Measurements from ENCODE around the gene EEF1A1. TPM values are rescaled to one million over a fixed set of nuclear protein-coding genes. Genes with fewer than 3 reads are reported as not detected.

EEF1A1 gene
- total and polyA plus RNA-seq, 9 donors, result 15,578 to 19,769 (median 16,968) TPM

GRCh38 chr6:73565767-73566485 is 45.1 kb upstream of the EEF1A1 start:
- Histone ChIP-seq H3K4me3 (no peak overlapping the region), H3K4me1 (ENCODE audit: insufficient read depth) (no peaks in the 10 kb centered on the region), H3K36me3 (no peaks in the 10 kb centered on the region), H3K27ac (no peak overlapping the region), H3K27me3 (no peaks in the 10 kb centered on the region), H3K9me3 (no peaks in the 10 kb centered on the region)
- 93 to 95% (median 95%) methylated on average over 11 of the region's 11 CpGs for WGBS, 3 donors
- TF ChIP-seq EP300 (IDR thresholded peaks at IDR 0.05) (no peak), POLR2A (IDR thresholded peaks at IDR 0.05) (no peak)
- TF ChIP-seq, protein P1, sequence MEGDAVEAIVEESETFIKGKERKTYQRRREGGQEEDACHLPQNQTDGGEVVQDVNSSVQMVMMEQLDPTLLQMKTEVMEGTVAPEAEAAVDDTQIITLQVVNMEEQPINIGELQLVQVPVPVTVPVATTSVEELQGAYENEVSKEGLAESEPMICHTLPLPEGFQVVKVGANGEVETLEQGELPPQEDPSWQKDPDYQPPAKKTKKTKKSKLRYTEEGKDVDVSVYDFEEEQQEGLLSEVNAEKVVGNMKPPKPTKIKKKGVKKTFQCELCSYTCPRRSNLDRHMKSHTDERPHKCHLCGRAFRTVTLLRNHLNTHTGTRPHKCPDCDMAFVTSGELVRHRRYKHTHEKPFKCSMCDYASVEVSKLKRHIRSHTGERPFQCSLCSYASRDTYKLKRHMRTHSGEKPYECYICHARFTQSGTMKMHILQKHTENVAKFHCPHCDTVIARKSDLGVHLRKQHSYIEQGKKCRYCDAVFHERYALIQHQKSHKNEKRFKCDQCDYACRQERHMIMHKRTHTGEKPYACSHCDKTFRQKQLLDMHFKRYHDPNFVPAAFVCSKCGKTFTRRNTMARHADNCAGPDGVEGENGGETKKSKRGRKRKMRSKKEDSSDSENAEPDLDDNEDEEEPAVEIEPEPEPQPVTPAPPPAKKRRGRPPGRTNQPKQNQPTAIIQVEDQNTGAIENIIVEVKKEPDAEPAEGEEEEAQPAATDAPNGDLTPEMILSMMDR (IDR thresholded peaks at IDR 0.05), result no peak
- no peak for DNase-seq
- intact Hi-C loops (cut with DNase I), result no loop called here

- intact Hi-C loops (cut with DNase I), result no loop called here
- TF ChIP-seq POLR2A (IDR thresholded peaks at IDR 0.05) (no peak), EP300 (IDR thresholded peaks at IDR 0.05) (no peak)
- TF ChIP-seq, protein P1 (IDR thresholded peaks at IDR 0.05), result no peak
- H3K36me3 ChIP-seq, result no peaks in the 10 kb centered on the region
- no peaks in the 10 kb centered on the region for H3K9me3 ChIP-seq
- no peak overlapping the region for H3K4me3 ChIP-seq
- WGBS, 3 donors, result 91 to 92% (median 92%) methylated on average over 17 of the region's 17 CpGs
- H3K27me3 ChIP-seq, result no peaks in the 10 kb centered on the region
- no peak overlapping the region for H3K27ac ChIP-seq
- H3K4me1 ChIP-seq (ENCODE audit: insufficient read depth), result no peaks in the 10 kb centered on the region
- no peak for DNase-seq
Measured at GRCh38 chr6:73564578-73565345, 43.9 kb upstream of the EEF1A1 start.

- Histone ChIP-seq H3K9me3 (no peaks in the 10 kb centered on the region), H3K27ac (no peak overlapping the region), H3K36me3 (no peaks in the 10 kb centered on the region), H3K4me3 (no peak overlapping the region), H3K27me3 (no peaks in the 10 kb centered on the region), H3K4me1 (ENCODE audit: insufficient read depth) (peaks cover 1% of the 10 kb centered on the region)
- TF ChIP-seq POLR2A (IDR thresholded peaks at IDR 0.05) (no peak), EP300 (IDR thresholded peaks at IDR 0.05) (no peak)
- TF ChIP-seq, protein P1 (IDR thresholded peaks at IDR 0.05), result no peak
- intact Hi-C loops (cut with DNase I), result no loop called here
- 79 to 86% (median 84%) methylated on average over 2 of the region's 2 CpGs for WGBS, 3 donors
- DNase-seq, result no peak
Measured at GRCh38 chr6:73562558-73562957, 41.7 kb upstream of the EEF1A1 start.

DNA sequence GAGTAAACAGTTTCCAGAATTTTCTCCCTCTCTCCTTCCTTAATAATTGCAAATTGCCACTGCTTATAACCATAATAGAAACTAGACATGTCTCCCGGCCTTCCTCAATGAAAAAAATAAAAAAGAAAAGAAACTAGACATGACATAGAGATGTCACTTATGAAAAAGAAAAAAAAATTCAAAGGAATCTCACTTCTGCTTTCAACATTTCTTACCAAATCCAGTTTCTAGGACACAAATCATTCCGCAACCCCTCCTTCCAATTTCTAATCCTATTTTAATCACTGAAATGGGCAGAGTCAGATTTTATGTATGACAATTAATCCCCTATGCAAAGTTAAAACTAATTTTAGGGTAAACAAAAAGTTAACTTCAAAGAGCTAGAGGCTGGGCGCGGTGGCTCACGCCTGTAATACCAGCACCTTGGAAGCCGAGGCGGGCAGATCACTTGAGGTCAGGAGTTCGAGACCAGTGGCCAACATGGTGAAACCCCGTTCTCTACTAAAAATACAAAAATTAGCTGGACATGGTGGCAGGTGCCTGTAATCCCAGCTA is 40.1 kb upstream of the EEF1A1 start:
- no peak for DNase-seq
- intact Hi-C loops (cut with DNase I), result no loop called here
- TF ChIP-seq EP300 (IDR thresholded peaks at IDR 0.05) (no peak), POLR2A (IDR thresholded peaks at IDR 0.05) (no peak)
- TF ChIP-seq, protein P1 (IDR thresholded peaks at IDR 0.05), result no peak

More for the DNA sequence above, 40.1 kb upstream of the EEF1A1 start:
- H3K27ac ChIP-seq, result no peak overlapping the region
- H3K4me3 ChIP-seq, result no peak overlapping the region
- no peaks in the 10 kb centered on the region for H3K9me3 ChIP-seq
- 88 to 90% (median 88%) methylated on average over 9 of the region's 9 CpGs for WGBS, 3 donors
- H3K27me3 ChIP-seq, result no peaks in the 10 kb centered on the region
- H3K36me3 ChIP-seq, result no peaks in the 10 kb centered on the region
- peaks cover 1% of the 10 kb centered on the region for H3K4me1 ChIP-seq (ENCODE audit: insufficient read depth)

Measured in ovary (tissue), 9 donors.